HEK293T (cell line): ENCODE data around the gene WASF3.

ENCODE experiments used
- BHLHE40 ChIP-seq: fragments of 450-650 bp; IDR thresholded peaks from 2 replicates; pipeline ENCODE4 v1.6.1; 2016; ENCODE audit warnings: mild to moderate bottlenecking, moderate library complexity, borderline replicate concordance
- FOXM1 ChIP-seq: fragments of 450-650 bp; IDR thresholded peaks from 2 replicates; pipeline ENCODE4 v1.6.1; 2017; ENCODE audit warnings: mild to moderate bottlenecking, borderline replicate concordance
- TARDBP ChIP-seq: fragments of 450-650 bp; IDR thresholded peaks from 2 replicates; pipeline ENCODE4 v1.6.1; 2016
- ZNF384 ChIP-seq: fragments of 450-650 bp; IDR thresholded peaks from 2 replicates; pipeline ENCODE4 v1.6.1; 2016

DNA sequence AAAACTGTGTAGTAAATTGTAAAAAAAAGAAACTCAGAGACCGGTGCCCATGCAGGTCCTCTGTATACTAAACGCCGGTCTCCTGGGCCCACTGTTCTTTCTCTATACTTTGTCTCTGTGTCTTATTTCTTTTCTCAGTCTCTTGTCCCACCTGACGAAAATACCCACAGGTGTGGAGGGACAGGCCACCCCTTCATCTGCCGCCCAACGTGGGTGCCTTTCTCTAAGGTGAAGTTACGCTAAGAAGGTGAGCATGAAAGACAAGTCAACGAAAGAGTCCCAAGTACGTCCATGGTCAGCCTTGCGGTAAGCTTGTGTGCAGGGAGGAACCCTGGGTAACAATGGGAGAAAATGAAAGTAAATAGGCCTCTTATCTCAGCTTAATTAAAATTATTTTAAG is 48.0 kb upstream of the WASF3 start:
- TF ChIP-seq TARDBP: no peak
- no peak for TF ChIP-seq FOXM1
- TF ChIP-seq ZNF384: no peak
- TF ChIP-seq BHLHE40: no peak
